ENCODE results near the gene MCIDAS. TPM values are rescaled to one million over a fixed set of nuclear protein-coding genes. Genes with fewer than 3 reads are reported as not detected.
A peak's percentile ranks its signal among the peaks of the same experiment; 100 is the strongest.

Gene MCIDAS
- total RNA-seq, 1 experiment from 2014 or later, result 0.39 TPM

DNA sequence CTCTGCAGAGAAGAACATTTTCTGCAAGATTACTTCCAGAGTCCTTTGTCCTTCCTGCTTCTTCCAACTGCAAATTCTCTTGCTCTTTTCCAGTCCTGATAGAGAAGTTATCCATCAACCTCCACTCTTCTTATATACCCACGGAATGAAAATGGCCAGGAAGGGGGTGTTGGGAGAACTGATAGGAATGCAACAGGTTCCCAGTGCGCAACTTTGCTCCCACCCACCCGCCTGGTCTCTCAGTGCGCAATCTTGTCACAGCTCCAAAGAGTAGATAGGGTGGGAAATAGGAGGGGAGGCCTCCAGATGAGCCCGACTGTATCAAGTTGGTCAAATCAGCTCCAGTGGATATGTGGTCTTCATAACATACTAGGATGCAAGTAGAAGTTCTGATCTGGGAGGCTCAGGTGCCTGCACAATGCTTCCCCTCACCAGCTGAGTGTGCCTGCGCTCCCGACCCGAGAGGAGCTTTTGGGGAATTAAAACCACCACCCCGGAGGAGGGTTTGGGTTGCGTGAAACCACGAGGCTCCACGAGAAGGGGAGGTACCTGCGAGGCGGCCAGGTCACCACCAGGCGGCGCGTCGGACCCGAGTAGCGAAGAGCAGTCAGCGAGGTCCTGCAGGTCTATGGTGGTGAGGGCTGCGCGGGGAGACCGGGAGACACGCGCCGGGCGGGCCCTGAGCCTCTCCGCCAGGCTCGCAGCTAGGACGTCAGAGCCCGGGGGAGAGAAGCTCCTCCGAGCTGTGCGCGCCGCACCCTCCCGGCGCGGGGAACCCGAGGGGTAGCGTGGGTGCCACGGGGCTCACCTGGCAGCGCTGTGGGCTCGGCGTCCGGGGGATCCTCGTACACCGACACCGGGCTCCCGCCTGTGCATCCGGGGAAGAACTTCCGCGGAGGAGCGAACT, 835 bp downstream of the MCIDAS start:
- Mint-ChIP-seq H3K4me3 (peak overlapping the region; percentile 40 to 68), H3K27ac (no peak overlapping the region), H3K4me1 (peaks cover 19 to 27% of the 10 kb centered on the region in 2 experiments), H3K9me3 (peaks cover 3 to 6% of the 10 kb centered on the region in 2 experiments), H3K36me3 (ENCODE audit: insufficient read depth in 1 of 3, low read depth in 3 of 3) (no peaks in the 10 kb centered on the region; a peak in 1 of 7 replicates), H3K27me3 (ENCODE audit: low read depth) (peaks cover 98% of the 10 kb centered on the region)
- H3K79me1 ChIP-seq (ENCODE audit: insufficient read depth, low read depth, low read length, poor library complexity, severe bottlenecking), result no peaks in the 10 kb centered on the region
- no peak overlapping the region for H2BK120ac ChIP-seq (ENCODE audit: low read depth, low read length, poor library complexity, severe bottlenecking)
- no peaks in the 10 kb centered on the region for H3K4me1 ChIP-seq (ENCODE audit: insufficient read depth, low read length)
- no peak overlapping the region for H3T11ph ChIP-seq (ENCODE audit: low read length)
- no peak overlapping the region for H2BK5ac ChIP-seq (ENCODE audit: insufficient read length, low read length)
- no peak overlapping the region for H2BK12ac ChIP-seq (ENCODE audit: insufficient read length, low read depth, low read length)
- no peak overlapping the region for H3K27ac ChIP-seq (ENCODE audit: insufficient read length, low read depth, low read length)
- peak overlapping the region; percentile 60 for H3K4me2 ChIP-seq (ENCODE audit: insufficient read depth, insufficient read length, low read length)
- H2BK20ac ChIP-seq (ENCODE audit: low read depth, low read length, poor library complexity, severe bottlenecking), result no peak overlapping the region
- H3K23ac ChIP-seq (ENCODE audit: insufficient read length, low read depth, low read length), result no peak overlapping the region
- H3K23me2 ChIP-seq (ENCODE audit: insufficient read length, low read depth, low read length, poor library complexity, severe bottlenecking), result peaks cover 8% of the 10 kb centered on the region
- no peak overlapping the region for H4K8ac ChIP-seq (replicated peaks; ENCODE audit: insufficient read length, low read depth, low read length)
- H3K9ac ChIP-seq (ENCODE audit: extremely low read depth, insufficient read length, low read length), result no peak overlapping the region
- peak; percentile 87 for DNase-seq
- no peak overlapping the region for H4K91ac ChIP-seq (ENCODE audit: insufficient read length, low read depth, low read length)
- no peak overlapping the region for H4K5ac ChIP-seq (ENCODE audit: insufficient read length, low read depth, low read length)
- H3K14ac ChIP-seq (ENCODE audit: insufficient read depth, low read length), result no peak overlapping the region
- H3K18ac ChIP-seq (ENCODE audit: insufficient read length, low read depth, low read length), result no peak overlapping the region
- no CpG with 5 or more reads among the region's 54 CpGs for WGBS (ENCODE audit: extremely low coverage, insufficient read length, low lambda C conversion rate)
- no peak overlapping the region for H3K56ac ChIP-seq (ENCODE audit: insufficient read length, low read depth, low read length)
- H2AK5ac ChIP-seq (ENCODE audit: insufficient read length, low read length), result no peak overlapping the region
- H2BK15ac ChIP-seq (ENCODE audit: low read depth, low read length), result no peak overlapping the region
- no peak overlapping the region for H3K4ac ChIP-seq (ENCODE audit: low read depth, low read length)
- H4K20me1 ChIP-seq (ENCODE audit: control insufficient read depth, insufficient read depth, insufficient read length), result peaks cover 4% of the 10 kb centered on the region
- H3K9me3 ChIP-seq (ENCODE audit: control insufficient read depth, low read depth, low read length), result no peaks in the 10 kb centered on the region
- H2AFZ ChIP-seq (ENCODE audit: low read length), result no peak overlapping the region
- H3K27me3 ChIP-seq (ENCODE audit: insufficient read depth, low read length), result peaks cover 89% of the 10 kb centered on the region
- no peaks in the 10 kb centered on the region for H3K79me2 ChIP-seq (ENCODE audit: insufficient read depth, low read length)
- TF ChIP-seq, protein P1, sequence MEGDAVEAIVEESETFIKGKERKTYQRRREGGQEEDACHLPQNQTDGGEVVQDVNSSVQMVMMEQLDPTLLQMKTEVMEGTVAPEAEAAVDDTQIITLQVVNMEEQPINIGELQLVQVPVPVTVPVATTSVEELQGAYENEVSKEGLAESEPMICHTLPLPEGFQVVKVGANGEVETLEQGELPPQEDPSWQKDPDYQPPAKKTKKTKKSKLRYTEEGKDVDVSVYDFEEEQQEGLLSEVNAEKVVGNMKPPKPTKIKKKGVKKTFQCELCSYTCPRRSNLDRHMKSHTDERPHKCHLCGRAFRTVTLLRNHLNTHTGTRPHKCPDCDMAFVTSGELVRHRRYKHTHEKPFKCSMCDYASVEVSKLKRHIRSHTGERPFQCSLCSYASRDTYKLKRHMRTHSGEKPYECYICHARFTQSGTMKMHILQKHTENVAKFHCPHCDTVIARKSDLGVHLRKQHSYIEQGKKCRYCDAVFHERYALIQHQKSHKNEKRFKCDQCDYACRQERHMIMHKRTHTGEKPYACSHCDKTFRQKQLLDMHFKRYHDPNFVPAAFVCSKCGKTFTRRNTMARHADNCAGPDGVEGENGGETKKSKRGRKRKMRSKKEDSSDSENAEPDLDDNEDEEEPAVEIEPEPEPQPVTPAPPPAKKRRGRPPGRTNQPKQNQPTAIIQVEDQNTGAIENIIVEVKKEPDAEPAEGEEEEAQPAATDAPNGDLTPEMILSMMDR (conservative IDR thresholded peaks at IDR 0.05), result peak; percentile 93
